Smooth muscle cell (in vitro differentiated cells): ENCODE data around the gene FAM168A. TPM values are rescaled to one million over a fixed set of nuclear protein-coding genes. Genes with fewer than 3 reads are reported as not detected.

Experiments
- DNase-seq: peaks from one replicate; lab custom pipeline; 2025; ENCODE audit not compliant: unreplicated experiment; lab: John Stamatoyannopoulos, UW
- H2AFZ ChIP-seq: fragments of 200-600 bp; sonication (generic); 2 replicates; pipeline ENCODE4 v1.6.0; 2016; ENCODE audit warnings: antibody characterized with exemption, low read depth, mild to moderate bottlenecking
- H3F3A ChIP-seq: fragments of 200-600 bp; sonication (generic); 2 replicates; pipeline ENCODE4 v1.6.0; 2017; ENCODE audit warnings: antibody characterized with exemption, low read depth
- H3K27ac ChIP-seq: fragments of 200-600 bp; sonication (generic); 2 replicates; pipeline ENCODE4 v1.5.1; 2016; ENCODE audit warnings: low read depth, mild to moderate bottlenecking
- H3K27me3 ChIP-seq: fragments of 200-600 bp; sonication (generic); 2 replicates; pipeline ENCODE4 v1.6.1; 2016; ENCODE audit warnings: low read depth, mild to moderate bottlenecking
- H3K36me3 ChIP-seq: fragments of 200-600 bp; sonication (generic); 2 replicates; pipeline ENCODE4 v1.5.1; 2016; ENCODE audit warnings: low read depth
- H3K4me1 ChIP-seq: fragments of 200-600 bp; sonication (generic); 2 replicates; pipeline ENCODE4 v1.5.1; 2016; ENCODE audit warnings: low read depth
- H3K4me2 ChIP-seq: fragments of 200-600 bp; sonication (generic); 2 replicates; pipeline ENCODE4 v1.6.0; 2016; ENCODE audit warnings: mild to moderate bottlenecking
- H3K4me3 ChIP-seq: fragments of 200-600 bp; sonication (generic); 2 replicates; pipeline ENCODE4 v1.5.1; 2016; ENCODE audit warnings: mild to moderate bottlenecking
- H3K79me2 ChIP-seq: fragments of 200-600 bp; sonication (generic); 2 replicates; pipeline ENCODE4 v1.6.0; 2016; ENCODE audit warnings: low read depth, mild to moderate bottlenecking
- H3K9ac ChIP-seq: fragments of 200-600 bp; sonication (generic); 2 replicates; pipeline ENCODE4 v1.6.0; 2016; ENCODE audit warnings: low read depth
- H3K9me3 ChIP-seq: fragments of 200-600 bp; sonication (generic); replicated peaks from 2 replicates; pipeline ENCODE4 v1.5.1; 2016; ENCODE audit warnings: low read depth
- H4K20me1 ChIP-seq: fragments of 200-600 bp; sonication (generic); 2 replicates; pipeline ENCODE4 v1.6.0; 2016; ENCODE audit warnings: low read depth
- WGBS: methylation state at CpG from one replicate; pipeline ENCODE4 v1.1.7; 2016; ENCODE audit warnings: low lambda C conversion rate; 5-methylcytosine and 5-hydroxymethylcytosine counted together
- polyA plus RNA-seq: library from polyadenylated mRNA; unstranded; fragments of >200 nt; fragmentation: Nextera tagmentation; extraction: Ambion mirVana; gene quantifications from 2 replicates; pipeline ENCODE4 v1.2.1, GENCODE V29; 2016
- total RNA-seq: library from RNA; depleted of rRNA; stranded (reverse); fragments of >200 nt; gene quantifications from 2 replicates; pipeline ENCODE4 v1.2.3, GENCODE V29; 2014
- TF ChIP-seq, protein P1 (sequence below): fragments of 200-600 bp; sonication (generic); IDR thresholded peaks from 2 replicates; pipeline ENCODE4 v1.5.1; 2017; ENCODE audit warnings: borderline replicate concordance, mild to moderate bottlenecking, antibody characterized with exemption; ENCODE audit not compliant: insufficient read depth, poor library complexity, severe bottlenecking

FAM168A gene
- total and polyA plus RNA-seq, 2 experiments from 2014 or later = 10.8 to 32.5 TPM

DNA sequence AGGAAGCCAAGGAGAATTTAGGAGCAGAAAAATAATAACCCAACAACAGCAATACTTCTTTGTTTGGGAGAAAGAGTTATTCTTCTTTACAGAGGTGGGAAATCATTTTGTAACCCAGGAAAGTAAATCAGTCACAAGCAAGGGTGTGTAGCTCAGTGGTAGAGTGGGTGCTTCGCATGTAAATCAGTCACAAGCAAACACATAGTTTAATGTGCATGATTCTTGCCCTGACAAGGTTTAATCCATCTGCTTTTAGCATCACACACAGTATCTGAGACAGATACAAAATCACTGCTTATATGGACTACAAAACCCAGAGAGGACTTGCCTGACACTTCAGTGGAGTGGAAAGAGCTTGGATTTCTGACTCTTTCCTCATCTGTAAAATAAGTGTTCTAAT lies 139.7 kb downstream of the FAM168A start:
- H3K4me2 ChIP-seq = no peak overlapping the region
- H3K9ac ChIP-seq = no peak overlapping the region
- DNase-seq = no peak
- no peaks in the 10 kb centered on the region for H3K9me3 ChIP-seq
- peaks cover 3% of the 10 kb centered on the region for H3F3A ChIP-seq
- H3K27ac ChIP-seq = no peak overlapping the region
- H3K4me1 ChIP-seq = no peaks in the 10 kb centered on the region
- no peak overlapping the region for H3K4me3 ChIP-seq
- TF ChIP-seq, protein P1, sequence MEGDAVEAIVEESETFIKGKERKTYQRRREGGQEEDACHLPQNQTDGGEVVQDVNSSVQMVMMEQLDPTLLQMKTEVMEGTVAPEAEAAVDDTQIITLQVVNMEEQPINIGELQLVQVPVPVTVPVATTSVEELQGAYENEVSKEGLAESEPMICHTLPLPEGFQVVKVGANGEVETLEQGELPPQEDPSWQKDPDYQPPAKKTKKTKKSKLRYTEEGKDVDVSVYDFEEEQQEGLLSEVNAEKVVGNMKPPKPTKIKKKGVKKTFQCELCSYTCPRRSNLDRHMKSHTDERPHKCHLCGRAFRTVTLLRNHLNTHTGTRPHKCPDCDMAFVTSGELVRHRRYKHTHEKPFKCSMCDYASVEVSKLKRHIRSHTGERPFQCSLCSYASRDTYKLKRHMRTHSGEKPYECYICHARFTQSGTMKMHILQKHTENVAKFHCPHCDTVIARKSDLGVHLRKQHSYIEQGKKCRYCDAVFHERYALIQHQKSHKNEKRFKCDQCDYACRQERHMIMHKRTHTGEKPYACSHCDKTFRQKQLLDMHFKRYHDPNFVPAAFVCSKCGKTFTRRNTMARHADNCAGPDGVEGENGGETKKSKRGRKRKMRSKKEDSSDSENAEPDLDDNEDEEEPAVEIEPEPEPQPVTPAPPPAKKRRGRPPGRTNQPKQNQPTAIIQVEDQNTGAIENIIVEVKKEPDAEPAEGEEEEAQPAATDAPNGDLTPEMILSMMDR = no peak
- H3K79me2 ChIP-seq = peaks cover 17% of the 10 kb centered on the region
- H2AFZ ChIP-seq = no peak overlapping the region
- no peaks in the 10 kb centered on the region for H3K27me3 ChIP-seq
- WGBS = 95% methylated on average over 1 of the region's 1 CpG
- peaks cover 16% of the 10 kb centered on the region for H4K20me1 ChIP-seq
- H3K36me3 ChIP-seq = no peaks in the 10 kb centered on the region

GRCh38 chr11:73454987-73455386 lies 142.9 kb downstream of the FAM168A start:
- Histone ChIP-seq H4K20me1 (peaks cover 45% of the 10 kb centered on the region), H3K4me1 (no peaks in the 10 kb centered on the region), H3K36me3 (no peaks in the 10 kb centered on the region), H3F3A (no peaks in the 10 kb centered on the region), H3K9me3 (no peaks in the 10 kb centered on the region), H2AFZ (no peak overlapping the region), H3K4me2 (no peak overlapping the region), H3K27me3 (no peaks in the 10 kb centered on the region), H3K4me3 (no peak overlapping the region), H3K27ac (no peak overlapping the region), H3K9ac (no peak overlapping the region), H3K79me2 (peaks cover 17% of the 10 kb centered on the region)
- no peak for DNase-seq
- WGBS = 97% methylated on average over 9 of the region's 9 CpGs
- TF ChIP-seq, protein P1 = no peak

DNA sequence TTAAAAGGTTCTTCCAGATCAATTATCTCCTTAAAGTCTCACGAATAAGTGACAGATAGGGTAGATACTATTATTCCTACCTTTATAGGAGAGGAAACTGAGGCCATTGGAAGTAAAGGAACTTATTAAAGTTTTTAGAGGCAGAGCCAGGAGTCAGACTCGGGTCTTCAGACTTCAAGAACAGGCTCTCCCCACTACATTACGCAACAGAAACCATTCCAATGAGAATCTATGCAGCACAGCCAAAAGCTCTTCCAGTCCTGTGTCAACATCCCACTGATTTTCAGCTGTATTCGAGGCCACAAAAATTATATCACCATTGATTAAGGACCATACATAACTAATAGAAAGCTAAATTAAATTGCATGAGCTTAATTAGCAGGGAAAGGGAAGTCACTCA lies 144.3 kb downstream of the FAM168A start:
- H4K20me1 ChIP-seq = peaks cover 47% of the 10 kb centered on the region
- H3F3A ChIP-seq = no peaks in the 10 kb centered on the region
- no peaks in the 10 kb centered on the region for H3K9me3 ChIP-seq
- H2AFZ ChIP-seq = no peak overlapping the region
- H3K27ac ChIP-seq = no peak overlapping the region
- H3K79me2 ChIP-seq = peaks cover 12% of the 10 kb centered on the region
- no peaks in the 10 kb centered on the region for H3K36me3 ChIP-seq
- H3K4me2 ChIP-seq = no peak overlapping the region
- H3K27me3 ChIP-seq = no peaks in the 10 kb centered on the region
- H3K9ac ChIP-seq = no peak overlapping the region
- H3K4me1 ChIP-seq = no peaks in the 10 kb centered on the region
- TF ChIP-seq, protein P1 = no peak
- WGBS = 75% methylated on average over 4 of the region's 4 CpGs
- H3K4me3 ChIP-seq = no peak overlapping the region
- no peak for DNase-seq

DNA sequence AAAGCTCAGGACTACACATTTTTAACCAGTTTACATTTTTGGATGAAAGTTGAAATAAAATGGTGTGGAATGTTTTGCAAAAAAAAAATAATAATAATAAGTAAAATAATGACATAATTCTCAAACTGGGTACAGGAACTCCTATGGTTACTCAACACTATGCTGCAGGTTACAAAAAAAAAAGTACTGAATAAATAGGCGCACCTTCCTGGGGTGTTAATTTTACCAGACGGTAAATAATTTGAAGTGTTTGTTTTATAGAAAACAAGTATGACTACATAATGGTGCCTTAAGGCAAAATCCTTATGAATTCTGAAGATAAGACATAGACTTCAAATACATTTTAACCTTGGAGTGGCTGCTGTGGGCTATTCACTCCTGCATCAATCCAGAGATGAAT lies 145.2 kb downstream of the FAM168A start:
- Histone ChIP-seq H3K9me3 (no peaks in the 10 kb centered on the region), H3K79me2 (peaks cover 5% of the 10 kb centered on the region), H4K20me1 (peaks cover 47% of the 10 kb centered on the region), H3K27ac (no peak overlapping the region), H3K4me1 (no peaks in the 10 kb centered on the region), H3K9ac (no peak overlapping the region), H3K4me3 (no peak overlapping the region), H2AFZ (no peak overlapping the region), H3K27me3 (no peaks in the 10 kb centered on the region), H3K4me2 (no peak overlapping the region), H3F3A (no peaks in the 10 kb centered on the region), H3K36me3 (no peaks in the 10 kb centered on the region)
- DNase-seq = no peak
- WGBS = 98% methylated on average over 2 of the region's 2 CpGs
- TF ChIP-seq, protein P1 = no peak
